ENCODE measurements around the gene IFNL1.
A peak's percentile ranks its signal among the peaks of the same experiment; 100 is the strongest.
"Not testable (repeated sequence)": the region's sequence is repeated elsewhere in the genome, so short reads cannot be mapped to it uniquely, and the experiment has no call there.

Gene IFNL1

DNA sequence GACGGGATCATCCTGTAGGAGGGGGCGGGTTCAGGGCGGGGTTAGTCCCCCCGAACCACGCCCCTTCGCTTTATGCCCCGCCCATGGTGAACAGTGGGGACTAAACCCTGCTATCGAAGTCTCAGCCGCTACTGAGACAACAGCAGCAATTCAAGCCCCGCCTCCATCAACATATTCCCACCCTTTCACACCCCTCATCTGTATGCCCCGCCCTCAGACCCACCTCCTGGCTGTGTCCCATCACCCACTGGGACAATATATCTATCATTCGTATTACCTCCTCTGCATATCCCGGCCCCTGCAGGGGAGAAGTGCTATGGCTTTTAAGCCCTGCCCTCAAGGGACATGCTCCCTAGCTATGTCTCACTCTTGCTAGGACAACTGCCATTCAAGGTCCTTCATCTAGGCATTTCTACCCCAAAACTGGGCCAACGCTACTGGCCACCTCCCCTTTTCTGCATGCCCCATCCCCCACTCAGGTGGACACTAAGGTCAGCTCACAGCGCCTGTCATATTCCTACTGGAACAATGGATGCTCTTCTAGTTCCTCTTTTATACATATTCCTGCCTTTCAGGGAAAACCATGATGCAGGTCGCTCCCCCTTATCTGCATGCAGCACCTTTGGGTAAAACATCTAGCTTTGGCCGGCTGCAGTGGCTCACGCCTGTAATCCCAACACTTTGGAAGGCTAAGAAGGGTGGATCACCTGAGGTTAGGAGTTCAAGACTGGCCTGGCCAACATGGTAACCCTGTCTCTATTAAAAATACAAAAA, 12.5 kb downstream of the IFNL1 start:
- DNase-seq: no peak

GRCh38 chr19:39309305-39309670, 13.1 kb downstream of the IFNL1 start:
- not testable (repeated sequence) for DNase-seq

- DNase-seq: no peak
These were observed 14.5 kb downstream of the IFNL1 start for GRCh38 chr19:39310558-39311311.

- DNase-seq: no peak
These were observed 18.0 kb downstream of the IFNL1 start for GRCh38 chr19:39314016-39314728.

- no peak for DNase-seq
These were observed 19.7 kb downstream of the IFNL1 start for GRCh38 chr19:39315933-39316332.

- no peak for DNase-seq
These were observed 20.6 kb downstream of the IFNL1 start for GRCh38 chr19:39316627-39317321.

- DNase-seq: no peak
These were observed 21.3 kb downstream of the IFNL1 start for GRCh38 chr19:39317476-39317875.

GRCh38 chr19:39318071-39318470, 21.9 kb downstream of the IFNL1 start:
- DNase-seq: no peak

- DNase-seq: no peak
These were observed 22.5 kb downstream of the IFNL1 start for GRCh38 chr19:39318690-39319089.

DNA sequence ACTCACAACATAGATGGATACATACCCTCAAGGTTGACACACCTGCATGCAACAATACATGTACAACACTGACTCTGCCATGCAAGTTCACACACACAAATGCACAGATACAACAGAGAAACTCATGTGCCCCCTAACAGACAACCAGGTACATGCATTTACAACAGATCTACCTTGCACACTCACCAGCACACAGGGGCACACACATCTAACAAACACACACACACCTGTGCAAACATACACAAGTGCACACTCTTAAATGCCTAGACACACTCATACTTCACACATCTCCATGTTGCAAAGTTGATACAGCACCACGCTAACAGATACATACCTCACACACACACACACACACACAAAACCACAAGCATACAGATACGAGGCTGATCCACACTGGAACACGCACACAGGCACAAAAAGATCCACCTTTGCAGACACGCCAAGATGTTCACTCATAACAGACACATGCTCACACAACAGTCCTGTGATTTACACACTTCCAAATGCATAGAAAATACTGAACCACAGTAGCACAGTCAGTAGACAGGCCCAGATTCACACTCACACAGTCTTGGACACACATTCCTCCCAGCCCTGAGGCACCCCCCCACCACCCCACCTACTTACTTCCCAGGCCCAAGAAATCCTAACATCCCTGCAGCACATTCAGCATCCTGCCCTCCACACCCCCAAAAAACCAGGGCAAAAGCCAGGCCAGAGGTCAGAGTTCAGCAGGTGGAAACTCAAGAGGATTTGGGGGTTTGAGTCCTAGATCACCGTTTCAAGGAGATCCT, 23.1 kb downstream of the IFNL1 start:
- no peak for DNase-seq

DNA sequence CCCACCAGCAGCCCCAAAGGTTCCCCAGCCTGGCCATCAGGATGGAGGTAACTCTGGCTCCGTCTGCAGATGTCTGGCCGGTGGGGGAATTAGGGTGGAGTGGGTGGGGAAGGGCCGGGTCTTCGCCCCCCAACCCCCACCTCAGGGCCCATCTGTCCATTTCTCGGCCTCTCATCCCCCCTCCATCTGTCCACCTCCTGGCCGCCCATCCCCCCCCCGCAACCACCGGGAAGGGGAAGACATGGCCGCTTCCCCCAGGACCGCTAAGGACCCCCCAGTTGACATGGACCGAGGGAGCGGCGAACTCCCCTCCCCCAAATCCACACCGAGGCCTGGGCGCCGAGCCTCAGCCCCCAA, 23.7 kb downstream of the IFNL1 start:
- DNase-seq: no peak

DNA sequence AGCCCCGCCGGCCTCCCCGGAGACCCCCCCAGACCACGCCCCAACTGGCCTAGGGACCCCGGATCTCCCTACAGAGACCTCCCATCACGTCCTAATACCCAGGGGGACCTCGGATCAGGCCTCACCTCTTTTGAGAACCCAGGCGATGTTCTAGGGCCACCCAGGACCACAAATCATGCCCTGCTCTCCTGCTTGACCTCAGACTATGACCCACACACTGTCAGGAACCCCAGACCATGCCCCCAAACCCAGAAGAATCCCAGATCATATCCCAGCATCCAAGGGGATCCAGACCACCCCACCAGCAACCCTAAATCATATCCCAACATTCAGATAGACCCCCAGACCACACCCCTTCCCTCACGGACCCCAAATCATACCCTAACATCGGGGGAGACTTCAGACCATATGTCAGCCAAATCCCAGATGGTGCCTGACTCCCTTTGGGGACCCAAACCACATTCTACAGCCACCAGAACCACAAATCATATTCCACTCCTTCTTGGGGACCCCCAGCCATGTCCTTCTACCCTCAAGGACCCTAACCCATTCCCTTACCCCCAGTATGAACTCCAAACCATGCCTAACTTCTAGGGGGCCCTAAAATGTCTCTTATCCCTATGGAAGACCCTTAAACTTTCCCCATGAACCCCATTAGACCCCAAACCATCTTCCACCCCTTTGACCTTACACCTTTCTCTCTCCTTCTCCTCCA, 25.1 kb downstream of the IFNL1 start:
- DNase-seq: no peak

- DNase-seq: no peak
These were observed 25.6 kb downstream of the IFNL1 start for GRCh38 chr19:39321832-39322176.

DNA sequence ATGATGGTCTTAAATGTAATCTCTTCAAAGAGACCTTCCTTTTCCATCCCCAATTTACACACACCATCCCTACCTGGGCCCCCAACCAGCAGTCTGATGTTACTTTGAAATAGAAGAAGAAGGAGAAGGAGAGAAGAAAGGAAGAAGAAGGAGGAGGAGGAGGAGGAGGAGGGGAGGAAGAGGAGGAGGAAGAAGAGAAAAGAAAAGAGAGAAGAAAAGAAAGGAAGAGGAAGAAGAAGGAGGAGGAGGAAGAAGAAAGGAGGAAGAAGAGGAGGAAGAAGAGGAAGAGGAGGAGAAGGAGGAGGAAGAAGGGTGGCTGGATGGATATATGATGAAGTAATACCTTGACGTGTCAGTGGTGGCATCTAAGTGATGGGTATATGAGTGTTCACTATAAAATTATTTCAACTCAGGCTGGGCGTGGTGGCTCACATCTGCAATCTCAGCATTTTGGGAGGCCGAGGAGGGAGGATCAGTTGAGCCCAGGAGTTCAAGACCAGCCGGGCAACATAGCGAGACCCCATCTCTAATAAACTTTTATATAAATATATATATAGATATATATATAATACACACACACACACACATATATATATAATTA, 28.1 kb downstream of the IFNL1 start:
- DNase-seq: no peak

- no peak for DNase-seq
These were observed 29.8 kb downstream of the IFNL1 start for GRCh38 chr19:39325778-39326665.

- no peak for DNase-seq
These were observed 31.3 kb downstream of the IFNL1 start for GRCh38 chr19:39327363-39328045.

DNA sequence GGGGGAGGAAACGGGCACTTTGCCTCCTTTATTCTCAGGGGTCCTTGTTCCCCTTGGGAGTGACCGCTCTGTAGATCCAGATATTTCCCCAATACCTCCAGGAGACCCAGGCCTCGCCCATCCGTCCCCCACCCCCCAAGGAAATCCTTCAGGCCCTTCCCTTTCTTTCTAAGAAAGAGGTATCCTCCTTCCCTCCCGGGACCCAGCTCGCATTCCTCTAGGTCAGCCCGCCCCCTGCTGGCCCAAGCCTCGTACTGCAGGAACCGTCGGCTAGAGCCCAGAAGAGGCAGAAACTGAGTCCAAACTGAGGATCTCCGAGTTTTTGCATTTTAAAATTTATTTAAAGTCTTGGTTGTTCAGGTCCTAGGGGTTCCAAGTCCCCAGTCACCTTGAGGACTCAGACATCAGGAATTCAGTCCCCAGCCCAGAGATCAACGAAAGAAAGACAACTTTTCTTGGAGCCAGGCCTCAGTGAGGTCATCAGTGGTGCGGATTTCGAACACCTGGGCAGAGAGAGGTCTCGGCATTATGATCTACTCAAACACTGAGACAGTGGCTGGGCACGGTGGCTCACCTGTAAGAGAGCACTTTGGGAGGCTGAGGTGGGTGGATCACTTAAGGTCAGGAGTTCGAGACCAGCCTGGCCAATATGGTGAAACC, 32.0 kb downstream of the IFNL1 start:
- DNase-seq: peak; percentile 38

DNA sequence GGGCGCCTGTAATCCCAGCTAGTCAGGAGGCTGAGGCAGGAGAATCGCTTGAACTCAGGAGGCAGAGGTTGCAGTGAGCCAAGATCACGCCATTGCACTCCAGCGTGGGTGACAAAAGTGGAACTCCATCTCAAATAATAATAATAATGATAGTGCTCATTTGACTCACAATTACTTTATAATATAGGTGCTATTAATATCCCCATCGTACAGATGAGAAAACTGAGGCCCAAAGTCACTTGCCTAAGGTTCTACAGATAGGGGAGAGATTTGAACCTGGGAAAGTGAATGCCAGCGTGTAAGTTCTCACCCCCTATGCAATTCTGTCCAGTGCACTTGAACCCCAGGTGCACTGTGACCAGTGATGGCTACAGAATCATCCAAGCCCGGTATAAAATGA, 33.7 kb downstream of the IFNL1 start:
- no peak for DNase-seq

DNA sequence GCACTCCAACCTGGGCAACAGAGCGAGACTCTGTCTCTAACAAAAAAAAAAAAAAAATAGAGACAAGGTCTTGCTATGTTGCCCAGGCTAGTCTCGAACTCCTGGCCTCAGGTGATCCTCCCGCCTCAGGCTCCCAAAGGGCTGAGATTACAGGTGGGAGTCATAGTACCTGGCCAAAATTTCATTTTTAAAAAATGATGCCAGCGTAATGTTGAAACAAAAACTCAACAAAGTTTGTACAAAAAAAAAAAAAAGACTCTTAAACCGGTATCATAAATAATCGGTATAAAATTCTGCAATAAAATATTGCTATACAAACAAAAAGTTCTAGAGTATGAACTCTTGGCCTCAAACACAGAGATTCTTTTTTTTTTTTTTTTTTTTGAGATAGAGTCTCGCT, 36.1 kb downstream of the IFNL1 start:
- no peak for DNase-seq
